Gastroesophageal sphincter (tissue), 4 donors: ENCODE results near the gene NR4A1. TPM values are rescaled to one million over a fixed set of nuclear protein-coding genes. Genes with fewer than 3 reads are reported as not detected.

ENCODE experiments used
- ATAC-seq: fragments of 150-250 bp; one replicate; pipeline ENCODE4 v1.9.1; 2016; ENCODE audit warnings: mild to moderate bottlenecking, moderate library complexity
- H3K27ac ChIP-seq, 4 donors: fragments of 200-600 bp; sonication (generic) in 3 of 4; 1 replicate in 3 of 4; 2 replicates in 1 of 4; pipeline ENCODE4 v1.5.1; 2016 to 2019
- H3K27me3 ChIP-seq: fragments of 200-600 bp; sonication (generic); one replicate; pipeline ENCODE4 v1.5.1; 2019
- H3K36me3 ChIP-seq, 2 donors: fragments of 200-600 bp; sonication (generic); one replicate each; pipeline ENCODE4 v1.5.1; 2019; ENCODE audit warnings: control low read depth in 1 of 2
- H3K4me1 ChIP-seq, 3 donors: fragments of 200-600 bp; sonication (generic); 1 replicate in 2 of 3; 2 replicates in 1 of 3; pipeline ENCODE4 v1.5.1; 2016 to 2019; ENCODE audit warnings: control low read depth in 2 of 3
- H3K4me3 ChIP-seq, 2 donors: fragments of 200-600 bp; sonication (generic); one replicate each; pipeline ENCODE4 v1.5.1; 2019; ENCODE audit warnings: mild to moderate bottlenecking in 1 of 2, moderate library complexity in 1 of 2
- H3K9me3 ChIP-seq, 3 donors: fragments of 200-600 bp; sonication (generic); one replicate each; pipeline ENCODE4 v1.5.1; 2017 to 2019; ENCODE audit warnings: control low read depth in 2 of 3
- CTCF ChIP-seq, 4 experiments: fragments of 200-600 bp in 2 of 4; fragments of 450-650 bp in 2 of 4; sonication (generic) in 1 of 4; IDR thresholded peaks; one replicate each; pipeline ENCODE4 v1.5.1; 2017 to 2019; ENCODE audit warnings: antibody characterized with exemption in 4 of 4, mild to moderate bottlenecking in 2 of 4, moderate library complexity in 2 of 4
- EP300 ChIP-seq: sonication (generic); formaldehyde crosslinking; IDR thresholded peaks from one replicate; pipeline ENCODE4 v1.6.1; 2017; ENCODE audit warnings: antibody characterized with exemption, mild to moderate bottlenecking
- POLR2A ChIP-seq, 2 donors: fragments of 450-650 bp; IDR thresholded peaks; one replicate each; pipeline ENCODE4 v1.6.1; 2017; ENCODE audit warnings: antibody characterized with exemption in 2 of 2, mild to moderate bottlenecking in 2 of 2, moderate library complexity in 1 of 2
- POLR2AphosphoS5 ChIP-seq: sonication (generic); formaldehyde crosslinking; IDR thresholded peaks from one replicate; pipeline ENCODE4 v1.6.1; 2017; ENCODE audit warnings: antibody characterized with exemption
- WGBS, 2 donors: methylation state at CpG; one replicate each; pipeline ENCODE4 v1.1.5; 2018; ENCODE audit warnings: low coverage in 1 of 2; 5-methylcytosine and 5-hydroxymethylcytosine counted together
- total RNA-seq, 4 donors: library from RNA; depleted of rRNA; stranded (reverse); fragments of >200 nt; gene quantifications; one replicate each; pipeline ENCODE4 v1.1.0, GENCODE V29; 2016

NR4A1 gene
- total RNA-seq, 4 donors from 2014 or later: 29.9 to 67.2 (median 35.2) TPM

GRCh38 chr12:52023182-52023975 is 27.9 kb upstream of the NR4A1 start:
- no peaks in the 10 kb centered on the region for H3K27me3 ChIP-seq
- H3K4me1 ChIP-seq: peaks cover 0 to 60% (median 39%) of the 10 kb centered on the region in 3 donors
- peak; percentile 65 for ATAC-seq
- peak overlapping the region in 3 of 4 donors; percentile 41 to 93 (median 91) for H3K27ac ChIP-seq
- TF ChIP-seq CTCF (IDR thresholded peaks at IDR 0.05) (peak in 3 of 4 experiments; percentile 97 to 99 (median 98)), POLR2AphosphoS5 (no peak)
- WGBS, 2 donors: no CpG with 5 or more reads among the region's 70 CpGs
- no peaks in the 10 kb centered on the region for H3K36me3 ChIP-seq
- peak overlapping the region; percentile 50 to 62 for H3K4me3 ChIP-seq
- H3K9me3 ChIP-seq: no peaks in the 10 kb centered on the region

GRCh38 chr12:52023976-52024688 is 27.1 kb upstream of the NR4A1 start:
- ATAC-seq: no peak
- H3K36me3 ChIP-seq: no peaks in the 10 kb centered on the region
- no peaks in the 10 kb centered on the region for H3K9me3 ChIP-seq
- H3K4me3 ChIP-seq: peak overlapping the region in 1 of 2 donors; percentile 62
- no peaks in the 10 kb centered on the region for H3K27me3 ChIP-seq
- peaks cover 0 to 61% (median 39%) of the 10 kb centered on the region in 3 donors for H3K4me1 ChIP-seq
- 18 to 45% methylated on average over 6 to 7 of the region's 20 CpGs for WGBS, 2 donors
- H3K27ac ChIP-seq: peak overlapping the region in 3 of 4 donors; percentile 41 to 93 (median 91)
- TF ChIP-seq POLR2AphosphoS5 (no peak), POLR2A (IDR thresholded peaks at IDR 0.05) (no peak), EP300 (no peak), CTCF (IDR thresholded peaks at IDR 0.05) (peak in 1 of 4 experiments; percentile 28)

DNA sequence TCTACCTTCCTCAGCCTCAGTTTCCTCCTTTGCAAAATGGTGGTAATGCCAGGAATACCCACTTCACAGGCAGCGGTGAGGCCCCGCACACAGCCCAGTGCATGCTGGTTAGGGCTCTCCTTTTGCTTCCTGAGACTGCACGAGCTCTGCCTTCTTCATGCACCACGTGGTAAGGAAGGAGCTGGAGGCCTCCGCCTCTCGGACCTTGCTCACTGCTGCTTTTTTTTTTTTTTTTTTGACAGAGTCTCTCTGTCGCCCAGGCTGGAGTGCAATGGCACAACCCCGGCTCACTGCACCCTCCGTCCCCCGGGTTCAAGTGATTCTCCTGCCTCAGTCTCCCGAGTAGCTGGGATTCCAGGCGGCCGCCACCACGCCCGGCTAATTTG is 26.4 kb upstream of the NR4A1 start:
- TF ChIP-seq EP300: no peak
- no peak for TF ChIP-seq CTCF (IDR thresholded peaks at IDR 0.05)
- TF ChIP-seq POLR2A (IDR thresholded peaks at IDR 0.05): no peak
- no peak for TF ChIP-seq POLR2AphosphoS5
- H3K4me1 ChIP-seq: peaks cover 0 to 68% (median 39%) of the 10 kb centered on the region in 3 donors
- no peaks in the 10 kb centered on the region for H3K36me3 ChIP-seq
- 60 to 70% methylated on average over 9 to 13 of the region's 15 CpGs for WGBS, 2 donors
- ATAC-seq: no peak
- H3K27me3 ChIP-seq: no peaks in the 10 kb centered on the region
- H3K27ac ChIP-seq: peak overlapping the region; percentile 83 to 93 (median 92)
- H3K9me3 ChIP-seq: no peaks in the 10 kb centered on the region
- peak overlapping the region in 1 of 2 donors; percentile 42 for H3K4me3 ChIP-seq

GRCh38 chr12:52026263-52026662 is 25.0 kb upstream of the NR4A1 start:
- H3K27me3 ChIP-seq: no peaks in the 10 kb centered on the region
- no peak for TF ChIP-seq CTCF (IDR thresholded peaks at IDR 0.05)
- TF ChIP-seq POLR2AphosphoS5: peak; percentile 39
- H3K4me3 ChIP-seq: peak overlapping the region in 1 of 2 donors; percentile 42
- no peak for ATAC-seq
- 8 to 31% methylated on average over 5 of the region's 5 CpGs for WGBS, 2 donors
- no peaks in the 10 kb centered on the region for H3K9me3 ChIP-seq
- peak overlapping the region; percentile 83 to 93 (median 92) for H3K27ac ChIP-seq
- H3K36me3 ChIP-seq: no peaks in the 10 kb centered on the region
- peaks cover 0 to 66% (median 39%) of the 10 kb centered on the region in 3 donors for H3K4me1 ChIP-seq
